Keratinocyte (primary cell): Measurements from ENCODE around the gene PDXDC1. TPM values are rescaled to one million over a fixed set of nuclear protein-coding genes. Genes with fewer than 3 reads are reported as not detected.
"Not testable (repeated sequence)": the region's sequence is repeated elsewhere in the genome, so short reads cannot be mapped to it uniquely, and the experiment has no call there.

Experiments used
- DNase-seq: peaks from one replicate; pipeline ENCODE4 v3.0.0-alpha.2; 2011; ENCODE audit warnings: low read depth, missing footprints, low spot score
- FAIRE-seq: peaks from 2 replicates; lab custom pipeline; 2011; peaks lifted over from hg19 to GRCh38; lab: Jason Lieb, UNC
- H2AFZ ChIP-seq: 2 replicates; pipeline ENCODE4 v1.6.0; 2012; ENCODE audit warnings: low read length, control low read depth, inconsistent platforms; ENCODE audit not compliant: control insufficient read depth
- H3K27ac ChIP-seq: 2 replicates; pipeline ENCODE4 v1.5.1; 2011; ENCODE audit warnings: low read length; ENCODE audit not compliant: control insufficient read depth, insufficient read depth
- H3K27me3 ChIP-seq: 3 replicates; pipeline ENCODE4 v1.6.0; 2011; ENCODE audit warnings: low read length; ENCODE audit not compliant: control insufficient read depth, insufficient read depth; ENCODE audit errors: extremely low read depth
- H3K36me3 ChIP-seq, 2 experiments: 2 replicates in 1 of 2; 3 replicates in 1 of 2; pipeline ENCODE4 v1.5.1; 2011; ENCODE audit warnings: low read length in 2 of 2, mild to moderate bottlenecking in 1 of 2; ENCODE audit not compliant: control insufficient read depth in 2 of 2, insufficient read depth in 2 of 2; ENCODE audit errors: extremely low read depth in 1 of 2
- H3K4me1 ChIP-seq: 3 replicates; pipeline ENCODE4 v1.5.1; 2011; ENCODE audit warnings: low read length; ENCODE audit not compliant: control insufficient read depth, insufficient read depth; ENCODE audit errors: extremely low read depth
- H3K4me2 ChIP-seq: 3 replicates; pipeline ENCODE4 v1.6.0; 2011; ENCODE audit warnings: low read depth, low read length; ENCODE audit not compliant: control insufficient read depth, insufficient read depth; ENCODE audit errors: extremely low read depth
- H3K4me3 ChIP-seq, 3 experiments: fragments of 200-600 bp in 1 of 3; sonication (generic) in 1 of 3; 2 replicates in 2 of 3; 3 replicates in 1 of 3; pipeline ENCODE4 v1.5.1; 2011 to 2016; ENCODE audit warnings: low read length in 3 of 3, mild to moderate bottlenecking in 3 of 3, control low read depth in 2 of 3, inconsistent platforms in 1 of 3, low read depth in 1 of 3, mixed read lengths in 1 of 3, mixed run types in 1 of 3, moderate library complexity in 1 of 3; ENCODE audit not compliant: control insufficient read depth in 2 of 3, insufficient read depth in 2 of 3; ENCODE audit errors: extremely low read depth in 1 of 3
- H3K79me2 ChIP-seq: 2 replicates; pipeline ENCODE4 v1.6.0; 2012; ENCODE audit warnings: low read length; ENCODE audit not compliant: control insufficient read depth, insufficient read depth
- H3K9ac ChIP-seq: 3 replicates; pipeline ENCODE4 v1.6.0; 2011; ENCODE audit warnings: low read length; ENCODE audit not compliant: control insufficient read depth, insufficient read depth; ENCODE audit errors: extremely low read depth
- H3K9me1 ChIP-seq: 3 replicates; pipeline ENCODE4 v1.6.0; 2011; ENCODE audit warnings: low read length; ENCODE audit not compliant: control insufficient read depth, insufficient read depth; ENCODE audit errors: extremely low read depth
- H3K9me3 ChIP-seq: 2 replicates; pipeline ENCODE4 v1.5.1; 2012; ENCODE audit warnings: low read depth, low read length; ENCODE audit not compliant: control insufficient read depth
- H4K20me1 ChIP-seq: 3 replicates; pipeline ENCODE4 v1.6.0; 2011; ENCODE audit warnings: low read length; ENCODE audit not compliant: control insufficient read depth, insufficient read depth; ENCODE audit errors: extremely low read depth
- dilution Hi-C: fragments of 300-500 bp; cut with MboI; formaldehyde crosslinking; loops from one replicate; pipeline ENCODE4 v1.7.0; 2020; ENCODE audit warnings: low sequenced_read_pairs; ENCODE audit not compliant: extremely low pct_ligation_motif_present
- polyA plus RNA-seq, 5 experiments: library from polyadenylated mRNA; depleted of rRNA in 3 of 5; stranded (reverse) in 3 of 5; stranded (forward) in 1 of 5; unstranded in 1 of 5; fragments of >200 nt; gene quantifications; 1 replicate in 1 of 5; 2 replicates in 3 of 5; 3 replicates in 1 of 5; pipeline versions ENCODE4 v1.2.1 to v1.2.3, GENCODE V29; 2011 to 2012; ENCODE audit warnings: missing spikeins in 2 of 5, low read depth in 1 of 5, low replicate concordance in 1 of 5

Gene PDXDC1
- polyA plus RNA-seq, 1 donor (not counting 4 experiments of a cell fraction or from before 2014, with no cell fraction given), result 70.7 TPM

GRCh38 chr16:15130943-15131700 lies 156.3 kb downstream of the PDXDC1 start:
- H3K79me2 ChIP-seq, H4K20me1 ChIP-seq, DNase-seq, H3K9me3 ChIP-seq, H3K27ac ChIP-seq, H3K9ac ChIP-seq, dilution Hi-C loops, H3K4me1 ChIP-seq, H3K4me2 ChIP-seq, H3K27me3 ChIP-seq, H3K36me3 ChIP-seq, H3K4me3 ChIP-seq, H2AFZ ChIP-seq, FAIRE-seq, H3K9me1 ChIP-seq: not testable (repeated sequence)

GRCh38 chr16:15132719-15133428 lies 158.0 kb downstream of the PDXDC1 start:
- H3K27ac ChIP-seq, H3K9ac ChIP-seq, H3K9me1 ChIP-seq, H3K4me2 ChIP-seq, H3K9me3 ChIP-seq, H3K79me2 ChIP-seq, H3K27me3 ChIP-seq, H2AFZ ChIP-seq, H4K20me1 ChIP-seq, dilution Hi-C loops, H3K4me1 ChIP-seq, H3K4me3 ChIP-seq, H3K36me3 ChIP-seq, DNase-seq, FAIRE-seq: not testable (repeated sequence)

GRCh38 chr16:15133554-15133953 lies 158.7 kb downstream of the PDXDC1 start:
- DNase-seq, dilution Hi-C loops: not testable (repeated sequence)

GRCh38 chr16:15134752-15135482 lies 160.1 kb downstream of the PDXDC1 start:
- H3K27ac ChIP-seq, DNase-seq, H3K4me2 ChIP-seq, H3K79me2 ChIP-seq, H4K20me1 ChIP-seq, H3K4me3 ChIP-seq, FAIRE-seq, H3K27me3 ChIP-seq, dilution Hi-C loops, H3K9me3 ChIP-seq, H2AFZ ChIP-seq, H3K4me1 ChIP-seq, H3K9ac ChIP-seq, H3K9me1 ChIP-seq, H3K36me3 ChIP-seq: not testable (repeated sequence)

More at GRCh38 chr16:15133554-15133953, 158.7 kb downstream of the PDXDC1 start:
- H3K9ac ChIP-seq, H3K36me3 ChIP-seq, H3K4me3 ChIP-seq, H3K4me2 ChIP-seq, H2AFZ ChIP-seq, H4K20me1 ChIP-seq, FAIRE-seq, H3K9me3 ChIP-seq, H3K4me1 ChIP-seq, H3K9me1 ChIP-seq, H3K27ac ChIP-seq, H3K27me3 ChIP-seq, H3K79me2 ChIP-seq: not testable (repeated sequence)
